OCI-LY7 (cell line): ENCODE results near the gene CIDEB.

ENCODE experiments used
- EZH2phosphoT487 ChIP-seq: fragments of 200-600 bp; sonication (generic); IDR thresholded peaks from 2 replicates; pipeline ENCODE4 v1.6.1; 2018; ENCODE audit warnings: low read depth, borderline replicate concordance, mild to moderate bottlenecking, mixed run types, antibody characterized with exemption, low read length, moderate library complexity, mixed read lengths
- TF ChIP-seq, protein P1 (sequence below): fragments of 200-600 bp; sonication (generic); conservative IDR thresholded peaks from 2 replicates; pipeline ENCODE4 v1.5.1; 2014; ENCODE audit warnings: mild to moderate bottlenecking, antibody characterized with exemption, low read length, moderate library complexity, mixed read lengths

DNA sequence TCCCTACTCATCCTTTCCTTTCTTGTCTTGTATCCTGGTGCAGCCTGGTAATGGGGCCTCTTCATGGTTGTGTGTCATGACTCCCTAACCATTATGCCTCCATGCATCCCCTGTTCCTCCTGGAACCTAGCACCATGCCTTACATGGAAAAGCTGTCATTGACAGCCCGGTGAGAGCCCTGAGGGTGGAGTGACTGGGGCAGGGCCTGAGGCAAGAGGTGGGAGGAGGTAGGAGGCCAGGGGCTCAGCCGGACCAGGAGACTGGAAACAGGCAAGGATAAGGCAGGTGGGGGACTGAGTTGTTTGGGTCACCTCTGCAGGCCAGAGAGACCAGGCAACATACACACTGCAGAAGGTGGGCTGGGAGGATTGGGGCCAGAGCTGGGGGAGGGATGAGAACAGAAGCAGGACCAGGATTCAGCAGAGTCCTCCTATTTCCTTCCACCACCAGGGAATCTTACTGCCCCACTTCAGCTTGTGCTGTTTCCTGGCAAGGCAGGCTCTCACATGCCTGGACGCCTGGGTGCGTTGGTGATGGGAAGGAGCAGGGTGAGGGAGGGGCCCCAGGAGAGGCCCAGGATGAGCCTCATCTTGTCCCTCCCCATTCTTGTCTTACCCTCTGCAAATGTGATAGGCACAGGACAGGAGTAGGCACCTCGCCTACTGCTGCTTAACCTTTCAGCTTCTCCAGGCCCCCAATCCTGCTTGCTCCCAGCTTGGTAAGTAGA is 1.9 kb upstream of the CIDEB start, which contains the start of gene LTB4R2:
- TF ChIP-seq, protein P1, sequence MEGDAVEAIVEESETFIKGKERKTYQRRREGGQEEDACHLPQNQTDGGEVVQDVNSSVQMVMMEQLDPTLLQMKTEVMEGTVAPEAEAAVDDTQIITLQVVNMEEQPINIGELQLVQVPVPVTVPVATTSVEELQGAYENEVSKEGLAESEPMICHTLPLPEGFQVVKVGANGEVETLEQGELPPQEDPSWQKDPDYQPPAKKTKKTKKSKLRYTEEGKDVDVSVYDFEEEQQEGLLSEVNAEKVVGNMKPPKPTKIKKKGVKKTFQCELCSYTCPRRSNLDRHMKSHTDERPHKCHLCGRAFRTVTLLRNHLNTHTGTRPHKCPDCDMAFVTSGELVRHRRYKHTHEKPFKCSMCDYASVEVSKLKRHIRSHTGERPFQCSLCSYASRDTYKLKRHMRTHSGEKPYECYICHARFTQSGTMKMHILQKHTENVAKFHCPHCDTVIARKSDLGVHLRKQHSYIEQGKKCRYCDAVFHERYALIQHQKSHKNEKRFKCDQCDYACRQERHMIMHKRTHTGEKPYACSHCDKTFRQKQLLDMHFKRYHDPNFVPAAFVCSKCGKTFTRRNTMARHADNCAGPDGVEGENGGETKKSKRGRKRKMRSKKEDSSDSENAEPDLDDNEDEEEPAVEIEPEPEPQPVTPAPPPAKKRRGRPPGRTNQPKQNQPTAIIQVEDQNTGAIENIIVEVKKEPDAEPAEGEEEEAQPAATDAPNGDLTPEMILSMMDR = no peak
- no peak for TF ChIP-seq EZH2phosphoT487
